Forelimb muscle (tissue), 1 donor: ENCODE data around the gene TUBG1. TPM values are rescaled to one million over a fixed set of nuclear protein-coding genes. Genes with fewer than 3 reads are reported as not detected.

Source experiments
- polyA plus RNA-seq: library from polyadenylated mRNA; unstranded; fragments of 120-200 nt; gene quantifications from one replicate; pipeline ENCODE4 v1.2.1, GENCODE V29; 2013; ENCODE audit not compliant: insufficient read length

TUBG1 gene
- polyA plus RNA-seq, 1 donor = 33.7 TPM

Other genes starting within 250 kb of the TUBG1 start
- gene STAT3, start 221.2 kb upstream of the TUBG1 start, polyA plus RNA-seq = 47.6 TPM
- 242 TPM for gene CAVIN1, start 186.4 kb upstream of the TUBG1 start, polyA plus RNA-seq
- 27.6 TPM for gene ATP6V0A1, start 150.8 kb upstream of the TUBG1 start, polyA plus RNA-seq
- 18.7 TPM for gene NAGLU, start 73.4 kb upstream of the TUBG1 start, polyA plus RNA-seq
- 2.9 TPM for gene HSD17B1, start 56.8 kb upstream of the TUBG1 start, polyA plus RNA-seq
- 23.1 TPM for gene COASY, start 47.5 kb upstream of the TUBG1 start, polyA plus RNA-seq
- gene MLX, start 42.6 kb upstream of the TUBG1 start, polyA plus RNA-seq = 38.2 TPM
- gene PSMC3IP, start 32.0 kb upstream of the TUBG1 start, polyA plus RNA-seq = 9.3 TPM
- gene RETREG3, start 309 bp upstream of the TUBG1 start, polyA plus RNA-seq = 34.0 TPM
- 14.7 TPM for gene TUBG2, start 49.6 kb downstream of the TUBG1 start, polyA plus RNA-seq
- 49.6 TPM for gene PLEKHH3, start 67.3 kb downstream of the TUBG1 start, polyA plus RNA-seq
- 1.9 TPM for gene CCR10, start 72.2 kb downstream of the TUBG1 start, polyA plus RNA-seq
- 9.4 TPM for gene CNTNAP1, start 72.8 kb downstream of the TUBG1 start, polyA plus RNA-seq
- 22.6 TPM for gene EZH1, start 135.4 kb downstream of the TUBG1 start, polyA plus RNA-seq
- gene RAMP2, start 151.5 kb downstream of the TUBG1 start, polyA plus RNA-seq = 64.1 TPM
- gene VPS25, start 163.8 kb downstream of the TUBG1 start, polyA plus RNA-seq = 27.7 TPM
- gene WNK4, start 170.9 kb downstream of the TUBG1 start, polyA plus RNA-seq = 0.43 TPM
- 50.6 TPM for gene COA3, start 189.0 kb downstream of the TUBG1 start, polyA plus RNA-seq
- gene CNTD1, start 189.2 kb downstream of the TUBG1 start, polyA plus RNA-seq = 0.70 TPM
- 41.7 TPM for gene BECN1, start 214.6 kb downstream of the TUBG1 start, polyA plus RNA-seq
- 45.7 TPM for gene PSME3, start 223.7 kb downstream of the TUBG1 start, polyA plus RNA-seq
- gene AOC2, start 234.9 kb downstream of the TUBG1 start, polyA plus RNA-seq = 1.0 TPM
- gene AOC3, start 241.5 kb downstream of the TUBG1 start, polyA plus RNA-seq = 13.3 TPM